HG03139 (cell line): ENCODE data around the gene CCDC17.

Source experiments
- ATAC-seq: cut with Tn5 transposase; IDR thresholded peaks from one replicate; pipeline ENCODE4 v1.9.1; 2021; ENCODE audit not compliant: unreplicated experiment

The CCDC17 gene

DNA sequence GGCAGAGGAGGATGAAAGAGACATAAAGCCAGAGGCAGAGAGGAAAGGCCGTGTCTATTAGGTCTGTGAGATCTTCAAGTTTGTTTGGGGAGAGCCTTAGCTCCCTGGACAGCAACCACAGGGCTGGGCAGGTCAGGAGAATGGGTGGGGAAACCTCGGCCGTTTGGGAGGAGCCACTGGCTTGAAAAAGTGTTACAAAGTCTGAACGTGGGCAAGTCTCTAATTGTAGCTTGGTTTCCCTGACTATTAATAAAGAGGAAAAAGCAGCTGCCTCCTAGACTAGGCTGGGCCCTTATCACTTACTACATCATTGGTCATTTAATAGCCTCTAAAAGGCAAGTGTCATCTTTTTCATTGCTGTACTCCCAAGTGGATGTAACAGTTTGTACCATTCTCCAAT is at the start of gene CCDC17:
CCDC17 (minus strand) TSS at position 83 of the 400 bp plus-strand sequence. CDS start 145 bp downstream, outside the sequence.
- no peak for ATAC-seq

GRCh38 chr1:45669859-45670655 is 46.2 kb upstream of the CCDC17 start:
- ATAC-seq = no peak

DNA sequence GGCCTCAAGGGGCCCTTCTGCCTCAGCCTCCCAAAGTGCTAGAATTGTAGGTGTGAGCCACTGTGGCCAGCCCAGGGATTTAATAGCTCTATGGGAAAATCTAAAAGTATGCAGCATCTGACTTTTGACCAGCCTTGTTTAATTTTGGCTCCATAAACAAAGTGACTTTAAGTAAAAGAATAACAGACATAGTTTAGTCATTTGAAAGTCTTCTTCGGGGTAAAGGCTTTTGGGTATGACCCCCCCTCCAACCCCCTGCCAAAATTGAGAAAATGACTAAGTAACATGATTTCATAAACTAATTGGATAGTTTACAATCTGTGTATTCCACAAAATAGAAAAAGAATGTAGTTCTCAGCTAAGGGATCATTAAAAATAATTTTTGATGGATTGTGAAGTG is 45.5 kb upstream of the CCDC17 start:
- no peak for ATAC-seq

- no peak for ATAC-seq
These were observed 44.7 kb upstream of the CCDC17 start for GRCh38 chr1:45668526-45668925.

GRCh38 chr1:45667321-45668111 is 43.7 kb upstream of the CCDC17 start:
- ATAC-seq = no peak

GRCh38 chr1:45666836-45667235 is 43.0 kb upstream of the CCDC17 start:
- no peak for ATAC-seq

- no peak for ATAC-seq
These were observed 36.5 kb upstream of the CCDC17 start for GRCh38 chr1:45660336-45660735.

- ATAC-seq = no peak
These were observed 35.4 kb upstream of the CCDC17 start for GRCh38 chr1:45659222-45659621.

DNA sequence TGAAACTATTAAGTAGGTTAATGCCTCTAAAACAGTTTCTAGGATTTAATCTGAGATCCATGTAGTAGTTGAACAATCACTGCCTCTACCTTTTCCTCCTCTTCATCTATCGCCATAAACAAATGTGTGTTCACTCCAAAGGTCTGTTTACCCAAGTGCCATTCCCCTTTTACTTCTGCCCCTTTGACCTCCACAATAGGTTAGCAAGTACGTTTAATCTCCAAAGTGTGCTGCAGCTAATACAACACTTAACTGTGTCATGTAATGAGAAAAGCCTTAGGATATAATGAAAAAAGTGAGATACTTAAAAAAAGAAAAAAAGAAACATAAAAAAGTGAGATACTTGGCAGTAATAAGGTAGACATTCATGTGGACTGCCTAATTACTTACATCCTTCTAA is 34.3 kb upstream of the CCDC17 start:
- ATAC-seq = no peak

GRCh38 chr1:45656573-45657226 is 32.8 kb upstream of the CCDC17 start:
- no peak for ATAC-seq

GRCh38 chr1:45654540-45655280 is 30.9 kb upstream of the CCDC17 start:
- ATAC-seq = no peak

GRCh38 chr1:45647248-45648021 is 23.6 kb upstream of the CCDC17 start:
- ATAC-seq = no peak

GRCh38 chr1:45644661-45645060 is 20.8 kb upstream of the CCDC17 start:
- ATAC-seq = no peak

DNA sequence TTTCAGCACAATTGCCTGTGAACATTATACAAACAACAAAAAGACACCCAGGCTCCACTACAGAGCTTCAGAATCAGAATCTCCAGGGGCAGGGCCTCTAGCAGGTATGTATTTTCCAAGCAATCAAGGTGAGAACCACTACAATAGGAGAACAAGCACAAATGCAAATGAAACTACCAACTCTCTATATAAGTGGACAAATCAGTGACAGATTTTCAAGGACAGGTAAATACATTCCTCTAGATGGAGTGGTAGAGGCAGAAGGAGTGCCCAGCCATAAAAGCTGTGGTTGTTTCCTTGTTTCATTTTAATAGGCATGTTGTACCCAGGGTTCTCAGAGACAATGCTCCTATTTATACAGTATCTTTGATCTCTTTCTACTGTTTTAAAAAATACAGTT is 20.1 kb upstream of the CCDC17 start:
- ATAC-seq = no peak

GRCh38 chr1:45643321-45643720 is 19.5 kb upstream of the CCDC17 start:
- ATAC-seq = no peak

GRCh38 chr1:45640293-45640692 is 16.4 kb upstream of the CCDC17 start:
- ATAC-seq = no peak

- no peak for ATAC-seq
These were observed 11.4 kb upstream of the CCDC17 start for GRCh38 chr1:45635211-45635610.

- ATAC-seq = no peak
These were observed 6.6 kb upstream of the CCDC17 start for GRCh38 chr1:45630429-45630828.

- ATAC-seq = no peak
These were observed 5.2 kb upstream of the CCDC17 start for GRCh38 chr1:45629035-45629434.
